HepG2 (cell line): ENCODE results near the gene PCSK2. TPM values are rescaled to one million over a fixed set of nuclear protein-coding genes. Genes with fewer than 3 reads are reported as not detected.

Experiments used
- ATAC-seq: fragments of 200-7000 bp; cut with Tn5 transposase; 3 replicates; pipeline ENCODE4 v1.9.1; 2020; ENCODE audit warnings: mild to moderate bottlenecking, moderate library complexity
- BruUV-seq: library from RNA; stranded (reverse); fragments of 400-500 nt; replicated peaks from 2 replicates; lab custom pipeline; 2021; lab: Mats Ljungman, UMichigan
- CTCF ChIA-PET: fragments of 300-600 bp; formaldehyde crosslinking; extraction: SDS; loops from one replicate; lab custom pipeline; 2021; ENCODE audit warnings: low total read pairs, inconsistent platforms, low intra/inter-chr PET ratio; lab: Yijun Ruan, JAX
- POLR2A ChIA-PET: fragments of 350-600 bp; sonication (Branson Sonifier 250); formaldehyde crosslinking; loops from one replicate; lab custom pipeline; 2020; ENCODE audit warnings: antibody characterized with exemption, inconsistent platforms; lab: Yijun Ruan, JAX
- DNase-seq: peaks from one replicate; pipeline ENCODE4 v3.0.0-alpha.2; 2015; ENCODE audit warnings: low spot score
- FAIRE-seq: peaks from 3 replicates; lab custom pipeline; 2011; peaks lifted over from hg19 to GRCh38; lab: Jason Lieb, UNC
- H2AFZ ChIP-seq: one replicate; pipeline ENCODE4 v1.6.1; 2011; ENCODE audit warnings: low read length, inconsistent platforms
- H3K27ac ChIP-seq: fragments of 300-600 bp; 3 replicates; pipeline ENCODE4 v1.8.0; 2011; ENCODE audit warnings: mixed run types, mild to moderate bottlenecking, mixed read lengths, low read length, inconsistent platforms; ENCODE audit not compliant: insufficient read depth; ENCODE audit errors: extremely low read length
- H3K27me3 ChIP-seq, 2 experiments: fragments of 200-600 bp in 1 of 2; 2 replicates in 1 of 2; 3 replicates in 1 of 2; pipeline versions ENCODE4 v1.6.0 to v1.8.0; 2011; ENCODE audit warnings: low read length in 2 of 2, mild to moderate bottlenecking in 2 of 2, moderate library complexity in 2 of 2, inconsistent platforms in 1 of 2; ENCODE audit not compliant: insufficient read depth in 2 of 2, control insufficient read depth in 1 of 2
- H3K36me3 ChIP-seq, 2 experiments: fragments of 200-600 bp in 1 of 2; replicated peaks in 1 of 2; 2 replicates in 1 of 2; 3 replicates in 1 of 2; pipeline versions ENCODE4 v1.5.1 to v1.8.0; 2011; ENCODE audit warnings: low read length in 2 of 2, inconsistent platforms in 1 of 2; ENCODE audit not compliant: insufficient read depth in 2 of 2, control insufficient read depth in 1 of 2
- H3K4me1 ChIP-seq: 2 replicates; pipeline ENCODE4 v1.5.1; 2012; ENCODE audit warnings: low read length, inconsistent platforms; ENCODE audit not compliant: insufficient read depth
- H3K4me2 ChIP-seq: 2 replicates; pipeline ENCODE4 v1.6.0; 2011; ENCODE audit warnings: low read depth, low read length, inconsistent platforms
- H3K4me3 ChIP-seq, 3 experiments: fragments of 200-600 bp in 1 of 3; sonication (generic), shearing (Covaris generic) in 1 of 3; replicated peaks in 1 of 3; 2 replicates each; pipeline ENCODE4 v1.5.1; 2011 to 2016; ENCODE audit warnings: low read length in 3 of 3, inconsistent platforms in 2 of 3, low read depth in 2 of 3, mild to moderate bottlenecking in 2 of 3, control low read depth in 1 of 3, mixed read lengths in 1 of 3; ENCODE audit not compliant: insufficient read depth in 1 of 3
- H3K79me2 ChIP-seq: one replicate; pipeline ENCODE4 v1.6.1; 2011; ENCODE audit warnings: low read length, inconsistent platforms; ENCODE audit not compliant: insufficient read depth
- H3K9ac ChIP-seq: 2 replicates; pipeline ENCODE4 v1.6.0; 2011; ENCODE audit warnings: mild to moderate bottlenecking, low read depth, low read length, inconsistent platforms; ENCODE audit not compliant: insufficient read depth
- H3K9me3 ChIP-seq: 2 replicates; pipeline ENCODE4 v1.5.1; 2012; ENCODE audit warnings: mild to moderate bottlenecking, low read length
- H4K20me1 ChIP-seq: 2 replicates; pipeline ENCODE4 v1.6.0; 2011; ENCODE audit warnings: inconsistent platforms, mild to moderate bottlenecking, low read length, moderate library complexity; ENCODE audit not compliant: insufficient read depth
- HHEX ChIP-seq: IDR thresholded peaks from 2 replicates; pipeline ENCODE4 v1.6.1; 2016; ENCODE audit warnings: control low read depth
- MAFF ChIP-seq: IDR thresholded peaks from 2 replicates; pipeline ENCODE4 v1.6.1; 2011; ENCODE audit warnings: low read depth, low read length, improper control_type of control experiment
- MAFK ChIP-seq, 2 experiments: IDR thresholded peaks in 1 of 2; conservative IDR thresholded peaks in 1 of 2; 2 replicates each; pipeline ENCODE4 v1.6.1; 2011; ENCODE audit warnings: improper control_type of control experiment in 2 of 2, low read length in 2 of 2
- SETDB1 ChIP-seq: sonication (generic); formaldehyde crosslinking; IDR thresholded peaks from 2 replicates; pipeline ENCODE4 v1.5.1; 2020; ENCODE audit warnings: missing genetic modification reagents, mild to moderate bottlenecking, borderline replicate concordance
- SMYD3 ChIP-seq: sonication (generic); formaldehyde crosslinking; IDR thresholded peaks from 2 replicates; pipeline ENCODE4 v1.8.1; 2023; ENCODE audit warnings: mild to moderate bottlenecking, missing genetic modification reagents
- TARDBP ChIP-seq: sonication (generic); formaldehyde crosslinking; IDR thresholded peaks from 2 replicates; pipeline ENCODE4 v1.8.0; 2022; ENCODE audit warnings: mild to moderate bottlenecking, missing genetic modification reagents
- ZNF557 ChIP-seq: sonication (generic); formaldehyde crosslinking; IDR thresholded peaks from 2 replicates; pipeline ENCODE4 v1.4.0; 2020; ENCODE audit warnings: missing genetic modification reagents
- WGBS: methylation state at CpG from one replicate; pipeline ENCODE4 v1.1.6; 2017; ENCODE audit warnings: low lambda C conversion rate; 5-methylcytosine and 5-hydroxymethylcytosine counted together
- in situ Hi-C: cut with HindIII; loops from 2 replicates; pipeline ENCODE4 v1.10.0; 2017; ENCODE audit warnings: low pct_unique_long_range_greater_than_20kb; ENCODE audit not compliant: extremely low pct_ligation_motif_present
- intact Hi-C: fragments of 100-400 bp; cut with micrococcal nuclease; formaldehyde crosslinking; loops from one replicate; pipeline ENCODE4 v1.10.0; 2022; ENCODE audit not compliant: unreplicated experiment
- polyA plus RNA-seq, 8 experiments: library from polyadenylated mRNA; depleted of rRNA in 3 of 8; stranded (reverse) in 7 of 8; unstranded in 1 of 8; fragments of >200 nt; fragmentation: Illumina TruSeq in 4 of 8; extraction: Trizol in 4 of 8; gene quantifications; 2 replicates each; pipeline versions ENCODE4 v1.2.1 to v1.2.3, GENCODE V29; 2011 to 2016; ENCODE audit warnings: low read depth in 4 of 8, missing spikeins in 1 of 8, mixed read lengths in 1 of 8; ENCODE audit not compliant: insufficient read depth in 1 of 8
- total RNA-seq, 5 experiments: library from RNA; depleted of rRNA; stranded (reverse); fragments of >200 nt; fragmentation: Illumina TruSeq; extraction: Trizol; gene quantifications; 2 replicates each; pipeline ENCODE4 v1.2.3, GENCODE V29; 2016; ENCODE audit warnings: low read depth in 1 of 5
- TF ChIP-seq, protein P1 (sequence below): sonication (generic); formaldehyde crosslinking; IDR thresholded peaks from 2 replicates; pipeline ENCODE4 v1.4.0; 2020; ENCODE audit warnings: missing genetic modification reagents, borderline replicate concordance
- TF ChIP-seq, protein P2 (sequence below): sonication (generic); formaldehyde crosslinking; IDR thresholded peaks from 2 replicates; pipeline ENCODE4 v1.5.1; 2020; ENCODE audit warnings: mild to moderate bottlenecking, missing genetic modification reagents, moderate library complexity

PCSK2 gene
- total and polyA plus RNA-seq, 2 of the 13 experiments (the other 11 are each of a cell fraction or from before 2014, with no cell fraction given) = not detected

DNA sequence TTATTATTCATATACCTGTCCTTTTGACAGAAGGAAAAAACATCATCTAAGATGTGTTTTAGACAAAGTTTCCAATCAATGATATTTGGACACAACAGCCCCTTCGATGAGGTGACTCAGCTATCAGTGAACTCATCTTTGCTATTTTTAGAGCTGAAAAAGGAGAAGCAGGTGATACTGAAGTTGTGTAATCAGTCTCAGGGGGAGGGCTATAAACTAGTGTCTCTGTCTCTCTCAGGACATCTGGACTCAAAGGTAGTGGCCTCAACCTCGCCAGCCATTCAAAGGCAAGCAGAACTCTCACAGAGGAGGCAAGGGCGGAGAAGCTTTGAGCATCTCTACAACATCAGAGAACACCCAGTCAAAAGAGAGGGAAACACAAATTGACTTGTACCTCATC is 168.9 kb downstream of the PCSK2 start:
- no peak overlapping the region for H3K9ac ChIP-seq
- in situ Hi-C loops (no loop called here), intact Hi-C loops (no loop called here)
- no peaks in the 10 kb centered on the region; a peak in 1 of 5 replicates for H3K27me3 ChIP-seq
- TF ChIP-seq SMYD3 (CRISPR knock-in tag) = no peak
- TF ChIP-seq, protein P1, sequence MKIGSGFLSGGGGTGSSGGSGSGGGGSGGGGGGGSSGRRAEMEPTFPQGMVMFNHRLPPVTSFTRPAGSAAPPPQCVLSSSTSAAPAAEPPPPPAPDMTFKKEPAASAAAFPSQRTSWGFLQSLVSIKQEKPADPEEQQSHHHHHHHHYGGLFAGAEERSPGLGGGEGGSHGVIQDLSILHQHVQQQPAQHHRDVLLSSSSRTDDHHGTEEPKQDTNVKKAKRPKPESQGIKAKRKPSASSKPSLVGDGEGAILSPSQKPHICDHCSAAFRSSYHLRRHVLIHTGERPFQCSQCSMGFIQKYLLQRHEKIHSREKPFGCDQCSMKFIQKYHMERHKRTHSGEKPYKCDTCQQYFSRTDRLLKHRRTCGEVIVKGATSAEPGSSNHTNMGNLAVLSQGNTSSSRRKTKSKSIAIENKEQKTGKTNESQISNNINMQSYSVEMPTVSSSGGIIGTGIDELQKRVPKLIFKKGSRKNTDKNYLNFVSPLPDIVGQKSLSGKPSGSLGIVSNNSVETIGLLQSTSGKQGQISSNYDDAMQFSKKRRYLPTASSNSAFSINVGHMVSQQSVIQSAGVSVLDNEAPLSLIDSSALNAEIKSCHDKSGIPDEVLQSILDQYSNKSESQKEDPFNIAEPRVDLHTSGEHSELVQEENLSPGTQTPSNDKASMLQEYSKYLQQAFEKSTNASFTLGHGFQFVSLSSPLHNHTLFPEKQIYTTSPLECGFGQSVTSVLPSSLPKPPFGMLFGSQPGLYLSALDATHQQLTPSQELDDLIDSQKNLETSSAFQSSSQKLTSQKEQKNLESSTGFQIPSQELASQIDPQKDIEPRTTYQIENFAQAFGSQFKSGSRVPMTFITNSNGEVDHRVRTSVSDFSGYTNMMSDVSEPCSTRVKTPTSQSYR (CRISPR knock-in tag) = no peak
- ATAC-seq (no peak), DNase-seq (no peak), FAIRE-seq (no peak)
- WGBS = 11% methylated on average over 3 of the region's 3 CpGs
- POLR2A ChIA-PET = no interaction called here
- no peaks in the 10 kb centered on the region for H3K79me2 ChIP-seq
- H3K4me2 ChIP-seq = no peak overlapping the region
- no TSS peak for BruUV-seq
- no peaks in the 10 kb centered on the region for H4K20me1 ChIP-seq
- no peak overlapping the region for H3K4me3 ChIP-seq
- H2AFZ ChIP-seq = no peak overlapping the region
- CTCF ChIA-PET = no interaction called here
- no peaks in the 10 kb centered on the region for H3K9me3 ChIP-seq
- H3K27ac ChIP-seq = no peak overlapping the region
- H3K36me3 ChIP-seq = no peaks in the 10 kb centered on the region
- no peaks in the 10 kb centered on the region for H3K4me1 ChIP-seq

DNA sequence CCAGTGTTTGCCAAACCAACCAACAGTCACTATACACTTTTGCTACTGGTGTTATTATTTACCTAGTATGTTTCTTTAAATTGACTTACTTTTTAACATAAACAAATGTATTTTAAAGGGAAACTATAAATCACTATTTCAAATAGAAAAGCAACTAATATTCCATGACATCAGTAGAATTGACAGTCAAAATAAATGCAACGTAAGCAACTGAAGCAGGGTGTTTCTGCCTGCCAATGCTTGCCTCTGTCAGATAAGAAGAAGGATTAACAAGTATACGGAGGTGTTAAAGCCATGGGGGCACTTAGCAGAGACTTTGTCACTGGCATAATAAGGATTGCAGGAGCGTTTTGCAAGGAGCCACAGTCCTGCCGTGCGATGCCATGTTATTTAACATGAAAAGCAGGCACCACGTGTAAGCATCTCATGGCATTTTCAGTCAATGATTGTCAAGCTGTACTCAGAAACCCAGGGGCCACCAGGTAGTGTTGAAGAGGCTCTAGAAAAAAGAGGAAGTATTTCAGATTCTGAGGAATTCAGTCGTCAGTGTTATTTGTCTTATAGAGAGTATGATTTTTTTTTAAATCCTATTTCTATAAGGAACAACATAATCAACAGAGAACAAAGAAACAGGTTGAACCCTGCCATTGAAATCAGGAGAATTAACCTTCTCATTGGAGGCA is 172.6 kb downstream of the PCSK2 start:
- no peaks in the 10 kb centered on the region for H3K79me2 ChIP-seq
- CTCF ChIA-PET = no interaction called here
- no peaks in the 10 kb centered on the region for H3K36me3 ChIP-seq
- no peak overlapping the region for H3K9ac ChIP-seq
- no peaks in the 10 kb centered on the region for H3K9me3 ChIP-seq
- no peak for FAIRE-seq
- H2AFZ ChIP-seq = no peak overlapping the region
- H3K27ac ChIP-seq = no peak overlapping the region
- no peak overlapping the region for H3K4me2 ChIP-seq
- no peak for DNase-seq
- H3K4me1 ChIP-seq = no peaks in the 10 kb centered on the region
- WGBS = 5% methylated on average over 7 of the region's 7 CpGs
- intact Hi-C loops (no loop called here), in situ Hi-C loops (no loop called here)
- TF ChIP-seq HHEX (CRISPR knock-in tag) (no peak), MAFK (conservative IDR thresholded peaks at IDR 0.05 in 1 of 2, IDR thresholded peaks at IDR 0.05 in 1 of 2; ENCODE audit: low read length in 2 of 2) (peak; percentile 85 to 91), ZNF557 (CRISPR knock-in tag) (no peak), MAFF (peak; percentile 89), TARDBP (CRISPR knock-in tag) (no peak), SETDB1 (CRISPR knock-in tag) (no peak)
- TF ChIP-seq, protein P2, sequence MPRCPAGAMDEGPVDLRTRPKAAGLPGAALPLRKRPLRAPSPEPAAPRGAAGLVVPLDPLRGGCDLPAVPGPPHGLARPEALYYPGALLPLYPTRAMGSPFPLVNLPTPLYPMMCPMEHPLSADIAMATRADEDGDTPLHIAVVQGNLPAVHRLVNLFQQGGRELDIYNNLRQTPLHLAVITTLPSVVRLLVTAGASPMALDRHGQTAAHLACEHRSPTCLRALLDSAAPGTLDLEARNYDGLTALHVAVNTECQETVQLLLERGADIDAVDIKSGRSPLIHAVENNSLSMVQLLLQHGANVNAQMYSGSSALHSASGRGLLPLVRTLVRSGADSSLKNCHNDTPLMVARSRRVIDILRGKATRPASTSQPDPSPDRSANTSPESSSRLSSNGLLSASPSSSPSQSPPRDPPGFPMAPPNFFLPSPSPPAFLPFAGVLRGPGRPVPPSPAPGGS (CRISPR knock-in tag) = no peak
- no peak overlapping the region for H3K4me3 ChIP-seq
- H4K20me1 ChIP-seq = no peaks in the 10 kb centered on the region
- H3K27me3 ChIP-seq = peaks cover 0 to 12% of the 10 kb centered on the region in 2 experiments
- no peak for ATAC-seq
- no TSS peak for BruUV-seq
- POLR2A ChIA-PET = no interaction called here
